ENCODE data around the gene WASF2. TPM values are rescaled to one million over a fixed set of nuclear protein-coding genes. Genes with fewer than 3 reads are reported as not detected.
A peak's percentile ranks its signal among the peaks of the same experiment; 100 is the strongest.

WASF2 gene
- total RNA-seq, 2 experiments from 2014 or later: 119 to 121 TPM

DNA sequence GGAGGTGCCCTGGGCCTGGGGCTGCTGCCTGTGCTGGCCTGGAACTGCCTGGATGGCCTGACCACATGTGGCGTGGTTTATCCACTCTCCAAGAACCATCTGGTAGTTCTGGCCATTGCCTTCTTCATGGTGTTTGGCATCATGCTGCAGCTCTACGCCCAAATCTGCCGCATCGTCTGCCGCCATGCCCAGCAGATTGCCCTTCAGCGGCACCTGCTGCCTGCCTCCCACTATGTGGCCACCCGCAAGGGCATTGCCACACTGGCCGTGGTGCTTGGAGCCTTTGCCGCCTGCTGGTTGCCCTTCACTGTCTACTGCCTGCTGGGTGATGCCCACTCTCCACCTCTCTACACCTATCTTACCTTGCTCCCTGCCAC is 95.7 kb downstream of the WASF2 start:
- ChIA-PET CTCF (interaction anchor here (0.6 to 5.8 kb wide), 9 partner anchors 37 to 268 kb away, joined by 3 to 125 read pairs (median 6); partner anchors contain the start of gene SYTL1), POLR2A (interaction anchor here (0.6 to 1.7 kb wide), 2 partner anchors 25 to 94 kb away, joined by 3 to 12 read pairs; no protein-coding TSS in a partner anchor)
- Mint-ChIP-seq H3K4me3 (no peak overlapping the region), H3K27me3 (no peaks in the 10 kb centered on the region), H3K27ac (peak overlapping the region; percentile 1), H3K36me3 (ENCODE audit: low read depth) (no peaks in the 10 kb centered on the region), H3K9me3 (no peaks in the 10 kb centered on the region), H3K4me1 (ENCODE audit: low read depth) (peaks cover 23% of the 10 kb centered on the region)
- Histone ChIP-seq H3K4me3 (ENCODE audit: low read length) (no peak overlapping the region), H3K27me3 (ENCODE audit: control insufficient read depth in 1 of 2, insufficient read depth in 2 of 2, low read length in 2 of 2) (no peaks in the 10 kb centered on the region), H3K9me3 (ENCODE audit: control insufficient read depth in 1 of 2, insufficient read depth in 1 of 2, low read length in 2 of 2) (no peaks in the 10 kb centered on the region), H3K36me3 (ENCODE audit: insufficient read depth, low read length) (no peaks in the 10 kb centered on the region), H3K27ac (ENCODE audit: low read depth in 1 of 2, low read length in 2 of 2) (no peak overlapping the region), H3K4me1 (ENCODE audit: insufficient read depth, low read length) (peaks cover 30% of the 10 kb centered on the region)
- DNase-seq: peak in 1 of 14 experiments; percentile 37
- intact Hi-C loops (cut with DNase I, micrococcal nuclease): loop anchor here (2.0 to 5.0 kb wide), 3 partner anchors 61 to 292 kb away; no protein-coding TSS in a partner anchor
- TF ChIP-seq, protein P1, sequence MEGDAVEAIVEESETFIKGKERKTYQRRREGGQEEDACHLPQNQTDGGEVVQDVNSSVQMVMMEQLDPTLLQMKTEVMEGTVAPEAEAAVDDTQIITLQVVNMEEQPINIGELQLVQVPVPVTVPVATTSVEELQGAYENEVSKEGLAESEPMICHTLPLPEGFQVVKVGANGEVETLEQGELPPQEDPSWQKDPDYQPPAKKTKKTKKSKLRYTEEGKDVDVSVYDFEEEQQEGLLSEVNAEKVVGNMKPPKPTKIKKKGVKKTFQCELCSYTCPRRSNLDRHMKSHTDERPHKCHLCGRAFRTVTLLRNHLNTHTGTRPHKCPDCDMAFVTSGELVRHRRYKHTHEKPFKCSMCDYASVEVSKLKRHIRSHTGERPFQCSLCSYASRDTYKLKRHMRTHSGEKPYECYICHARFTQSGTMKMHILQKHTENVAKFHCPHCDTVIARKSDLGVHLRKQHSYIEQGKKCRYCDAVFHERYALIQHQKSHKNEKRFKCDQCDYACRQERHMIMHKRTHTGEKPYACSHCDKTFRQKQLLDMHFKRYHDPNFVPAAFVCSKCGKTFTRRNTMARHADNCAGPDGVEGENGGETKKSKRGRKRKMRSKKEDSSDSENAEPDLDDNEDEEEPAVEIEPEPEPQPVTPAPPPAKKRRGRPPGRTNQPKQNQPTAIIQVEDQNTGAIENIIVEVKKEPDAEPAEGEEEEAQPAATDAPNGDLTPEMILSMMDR (IDR thresholded peaks at IDR 0.05): no peak
- ATAC-seq (ENCODE audit: poor library complexity): no peak

GRCh38 chr1:27393641-27394281 is 96.2 kb downstream of the WASF2 start:
- CTCF ChIA-PET: interaction anchor here (1.4 to 5.8 kb wide), 3 partner anchors 37 to 94 kb away, joined by 4 to 125 read pairs (median 18); no protein-coding TSS in a partner anchor
- peak in 2 of 14 experiments; percentile 17 to 39 for DNase-seq
- Mint-ChIP-seq H3K9me3 (no peaks in the 10 kb centered on the region), H3K4me1 (ENCODE audit: low read depth) (peaks cover 23% of the 10 kb centered on the region), H3K27ac (no peak overlapping the region), H3K27me3 (no peaks in the 10 kb centered on the region), H3K36me3 (ENCODE audit: low read depth) (no peaks in the 10 kb centered on the region), H3K4me3 (no peak overlapping the region)
- Histone ChIP-seq H3K36me3 (ENCODE audit: insufficient read depth, low read length) (no peaks in the 10 kb centered on the region), H3K27me3 (ENCODE audit: control insufficient read depth in 1 of 2, insufficient read depth in 2 of 2, low read length in 2 of 2) (no peaks in the 10 kb centered on the region), H3K9me3 (ENCODE audit: control insufficient read depth in 1 of 2, insufficient read depth in 1 of 2, low read length in 2 of 2) (no peaks in the 10 kb centered on the region), H3K4me3 (ENCODE audit: low read length) (no peak overlapping the region), H3K4me1 (ENCODE audit: insufficient read depth, low read length) (peaks cover 30% of the 10 kb centered on the region), H3K27ac (ENCODE audit: low read depth in 1 of 2, low read length in 2 of 2) (no peak overlapping the region)
- POLR2A ChIA-PET: no interaction called here
- no peak for ATAC-seq (ENCODE audit: poor library complexity)
- TF ChIP-seq, protein P1 (IDR thresholded peaks at IDR 0.05): no peak
- intact Hi-C loops (cut with DNase I, micrococcal nuclease): loop anchor here (2.0 to 5.0 kb wide), 5 partner anchors 29 to 291 kb away; no protein-coding TSS in a partner anchor

GRCh38 chr1:27392778-27393635 is 97.0 kb downstream of the WASF2 start:
- peak in 2 of 14 experiments; percentile 34 to 55 for DNase-seq
- Histone ChIP-seq H3K36me3 (ENCODE audit: insufficient read depth, low read length) (no peaks in the 10 kb centered on the region), H3K4me3 (ENCODE audit: low read length) (peak overlapping the region; percentile 45), H3K27me3 (ENCODE audit: control insufficient read depth in 1 of 2, insufficient read depth in 2 of 2, low read length in 2 of 2) (no peaks in the 10 kb centered on the region), H3K9me3 (ENCODE audit: control insufficient read depth in 1 of 2, insufficient read depth in 1 of 2, low read length in 2 of 2) (no peaks in the 10 kb centered on the region), H3K27ac (ENCODE audit: low read depth in 1 of 2, low read length in 2 of 2) (no peak overlapping the region), H3K4me1 (ENCODE audit: insufficient read depth, low read length) (peaks cover 36% of the 10 kb centered on the region)
- ATAC-seq (ENCODE audit: poor library complexity): no peak
- peak overlapping the region; percentile 51 for H3K4me3 Mint-ChIP-seq
- peaks cover 26% of the 10 kb centered on the region for H3K4me1 Mint-ChIP-seq (ENCODE audit: low read depth)
- no peak overlapping the region for H3K27ac Mint-ChIP-seq
- ChIA-PET CTCF (interaction anchor here (1.4 kb wide), 1 partner anchor 60 kb away, joined by 4 read pairs; no protein-coding TSS in a partner anchor), POLR2A (no interaction called here)
- H3K9me3 Mint-ChIP-seq: no peaks in the 10 kb centered on the region
- TF ChIP-seq, protein P1 (IDR thresholded peaks at IDR 0.05): no peak
- peaks cover 3% of the 10 kb centered on the region for H3K27me3 Mint-ChIP-seq
- H3K36me3 Mint-ChIP-seq (ENCODE audit: low read depth): no peaks in the 10 kb centered on the region
- intact Hi-C loops (cut with DNase I, micrococcal nuclease): loop anchor here (1.0 to 5.0 kb wide), 6 partner anchors 28 to 291 kb away; no protein-coding TSS in a partner anchor

Data from CD4-positive, alpha-beta T cell (primary cell).